Measurements from ENCODE around the gene TNS3. TPM values are rescaled to one million over a fixed set of nuclear protein-coding genes. Genes with fewer than 3 reads are reported as not detected.

TNS3 gene
- total RNA-seq, 1 experiment from 2014 or later, result 9.5 TPM

- H3K4me1 ChIP-seq (ENCODE audit: insufficient read depth, low read length), result no peaks in the 10 kb centered on the region
- no peak overlapping the region for H2AFZ ChIP-seq (ENCODE audit: low read length)
- no peak overlapping the region for H3K9ac ChIP-seq (ENCODE audit: extremely low read depth, insufficient read length, low read length)
- Mint-ChIP-seq H3K4me1 (no peaks in the 10 kb centered on the region), H3K4me3 (no peak overlapping the region), H3K27ac (no peak overlapping the region), H3K27me3 (ENCODE audit: low read depth) (0 out of 2 replicates have a peak, but pooled peaks cover 3% of the 10 kb centered on the region), H3K36me3 (ENCODE audit: insufficient read depth in 1 of 3, low read depth in 3 of 3) (peaks cover 4 to 7% (median 6%) of the 10 kb centered on the region in 3 experiments; a peak in 5 of 7 replicates), H3K9me3 (no peaks in the 10 kb centered on the region)
- H3K9me3 ChIP-seq (ENCODE audit: control insufficient read depth, low read depth, low read length), result no peaks in the 10 kb centered on the region
- H3T11ph ChIP-seq (ENCODE audit: low read length), result no peak overlapping the region
- H3K4me2 ChIP-seq (ENCODE audit: insufficient read depth, insufficient read length, low read length), result no peak overlapping the region
- no peak overlapping the region for H2BK20ac ChIP-seq (ENCODE audit: low read depth, low read length, poor library complexity, severe bottlenecking)
- no peak overlapping the region for H3K14ac ChIP-seq (ENCODE audit: insufficient read depth, low read length)
- no peak overlapping the region for H2BK12ac ChIP-seq (ENCODE audit: insufficient read length, low read depth, low read length)
- no peak overlapping the region for H3K4ac ChIP-seq (ENCODE audit: low read depth, low read length)
- H2AK5ac ChIP-seq (ENCODE audit: insufficient read length, low read length), result no peak overlapping the region
- H4K5ac ChIP-seq (ENCODE audit: insufficient read length, low read depth, low read length), result no peak overlapping the region
- no peaks in the 10 kb centered on the region for H3K27me3 ChIP-seq (ENCODE audit: insufficient read depth, low read length)
- no peak for TF ChIP-seq CTCF (conservative IDR thresholded peaks at IDR 0.05)
- no peaks in the 10 kb centered on the region for H3K23me2 ChIP-seq (ENCODE audit: insufficient read length, low read depth, low read length, poor library complexity, severe bottlenecking)
- no peak overlapping the region for H4K8ac ChIP-seq (replicated peaks; ENCODE audit: insufficient read length, low read depth, low read length)
- H3K18ac ChIP-seq (ENCODE audit: insufficient read length, low read depth, low read length), result no peak overlapping the region
- no peaks in the 10 kb centered on the region for H3K79me2 ChIP-seq (ENCODE audit: insufficient read depth, low read length)
- H3K23ac ChIP-seq (ENCODE audit: insufficient read length, low read depth, low read length), result no peak overlapping the region
- H3K56ac ChIP-seq (ENCODE audit: insufficient read length, low read depth, low read length), result no peak overlapping the region
- no peaks in the 10 kb centered on the region for H4K20me1 ChIP-seq (ENCODE audit: control insufficient read depth, insufficient read depth, insufficient read length)
- H2BK15ac ChIP-seq (ENCODE audit: low read depth, low read length), result no peak overlapping the region
- no peak overlapping the region for H2BK120ac ChIP-seq (ENCODE audit: low read depth, low read length, poor library complexity, severe bottlenecking)
- H3K79me1 ChIP-seq (ENCODE audit: insufficient read depth, low read depth, low read length, poor library complexity, severe bottlenecking), result no peaks in the 10 kb centered on the region
- WGBS (ENCODE audit: extremely low coverage, insufficient read length, low lambda C conversion rate), result no CpG with 5 or more reads among the region's 8 CpGs
- no peak overlapping the region for H3K27ac ChIP-seq (ENCODE audit: insufficient read length, low read depth, low read length)
- no peak for DNase-seq
- no peak overlapping the region for H4K91ac ChIP-seq (ENCODE audit: insufficient read length, low read depth, low read length)
- no peak overlapping the region for H2BK5ac ChIP-seq (ENCODE audit: insufficient read length, low read length)
Observed at GRCh38 chr7:47390914-47391313, 191.0 kb downstream of the TNS3 start.
